ENCODE data around the gene ABCB8. TPM values are rescaled to one million over a fixed set of nuclear protein-coding genes. Genes with fewer than 3 reads are reported as not detected.
A peak's percentile ranks its signal among the peaks of the same experiment; 100 is the strongest.

The ABCB8 gene
- total and polyA plus RNA-seq, 9 of the 15 experiments (the other 6 are each of a cell fraction or from before 2014, with no cell fraction given) = 7.6 to 106 (median 36.3) TPM

DNA sequence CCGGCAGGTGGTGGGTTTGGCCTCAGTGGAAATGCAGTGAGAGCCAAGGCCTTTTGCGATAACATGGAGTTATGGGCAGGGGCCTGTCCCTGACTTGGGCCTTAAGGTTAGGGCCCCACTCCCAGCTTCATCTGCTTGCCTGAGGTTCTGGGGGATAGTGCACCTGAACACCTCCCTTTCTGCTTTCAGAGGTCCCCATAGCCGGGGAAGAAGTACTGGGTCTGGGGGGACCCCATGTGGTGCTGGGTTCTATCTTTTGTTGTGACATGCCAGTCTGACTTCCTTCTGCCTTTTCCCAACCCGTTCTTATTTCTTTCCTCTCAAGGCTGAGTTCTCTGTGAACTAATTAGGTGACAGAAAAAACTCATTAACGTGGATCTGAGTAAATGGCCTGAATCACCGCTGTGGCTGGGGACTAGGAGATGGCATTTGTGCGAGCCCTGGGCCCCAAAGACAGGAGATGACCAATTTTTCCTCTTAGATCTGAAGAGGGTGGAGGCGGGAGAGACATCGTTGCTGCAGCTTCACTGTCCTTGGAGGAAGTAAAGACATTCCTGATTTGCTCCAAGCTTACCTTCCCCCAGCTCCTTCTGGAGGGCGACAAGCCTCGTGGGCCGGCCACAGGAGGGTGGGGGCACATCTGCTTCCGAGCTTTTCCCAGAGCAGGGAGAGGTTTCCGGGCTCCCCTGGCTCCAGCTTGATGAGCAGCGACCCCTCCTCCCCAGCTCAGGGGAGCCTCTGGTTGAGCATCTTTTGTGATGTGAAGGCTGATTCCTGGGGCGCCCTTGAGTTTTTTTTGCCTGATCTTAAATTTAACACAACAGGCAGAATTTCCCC lies 60.0 kb downstream of the ABCB8 start:
- peak overlapping the region; percentile 88 for H3K4me2 ChIP-seq (ENCODE audit: insufficient read depth, low read length)
- H2AFZ ChIP-seq (ENCODE audit: low read depth, low read length) = no peak overlapping the region
- intact Hi-C loops (cut with micrococcal nuclease) = loop anchor here (10.0 kb wide), 1 partner anchor 773 kb away; no protein-coding TSS in a partner anchor
- peaks cover 9% of the 10 kb centered on the region for H3K9me1 ChIP-seq (ENCODE audit: control insufficient read depth, insufficient read depth, low read length)
- DNase-seq (ENCODE audit: extremely low read depth in 1 of 4, low spot score in 3 of 4) (peak in 1 of 4 experiments; percentile 58), FAIRE-seq (peak; percentile 63), ATAC-seq (no peak)
- in situ Hi-C loops (cut with MboI) = no loop called here
- no peaks in the 10 kb centered on the region for H3K9me3 ChIP-seq (replicated peaks; ENCODE audit: control insufficient read depth, insufficient read depth, low read depth, low read length)
- ChIA-PET POLR2A (interaction anchor here (0.6 to 1.4 kb wide), 9 partner anchors 8 to 109 kb away, joined by 3 to 5 read pairs (median 3); partner anchors contain the start of gene ABCB8), CTCF (ENCODE audit: low intra/inter-chr PET ratio) (interaction anchor here (1.7 kb wide), 1 partner anchor 22 kb away, joined by 4 read pairs; no protein-coding TSS in a partner anchor)
- peaks cover 46% of the 10 kb centered on the region for H4K20me1 ChIP-seq (replicated peaks; ENCODE audit: control insufficient read depth, insufficient read depth, low read length)
- peak overlapping the region; percentile 81 for H3K27ac ChIP-seq (ENCODE audit: extremely low read depth, low read depth, low read length)
- peaks cover 55% of the 10 kb centered on the region; the same call in 2 of the 3 replicates for H3K36me3 ChIP-seq (ENCODE audit: control insufficient read depth, insufficient read depth, low read length)
- BruUV-seq (replicated peaks) = TSS peak; percentile 34
- peaks cover 69% of the 10 kb centered on the region for H3K79me2 ChIP-seq (ENCODE audit: control insufficient read depth, insufficient read depth, low read length)
- H3K27me3 ChIP-seq (ENCODE audit: control insufficient read depth in 2 of 2, insufficient read depth in 2 of 2, low read length in 2 of 2) = no peaks in the 10 kb centered on the region
- peaks cover 41 to 70% of the 10 kb centered on the region in 2 experiments for H3K4me1 ChIP-seq (replicated peaks in 1 of 2; ENCODE audit: control insufficient read depth in 2 of 2, insufficient read depth in 2 of 2, low read length in 2 of 2)
- WGBS (ENCODE audit: insufficient coverage, low coverage, missing lambda C conversion rate) = 45% methylated on average over 16 of the region's 16 CpGs
- peak overlapping the region; percentile 67 for H3K4me3 ChIP-seq
- peak overlapping the region; percentile 84 to 98 for H3K9ac ChIP-seq (ENCODE audit: insufficient read depth in 1 of 2, low read depth in 2 of 2, low read length in 2 of 2)
- 0 out of 2 replicates have a peak, but pooled peaks have one; percentile 9 for TF ChIP-seq SRSF3 (IDR thresholded peaks at IDR 0.05; ENCODE audit: insufficient read depth, low read length)
- TF ChIP-seq ZBTB1 (CRISPR knock-in tag; IDR thresholded peaks at IDR 0.05; ENCODE audit: borderline replicate concordance, low read depth) = peak; percentile 74; the same call in 1 of the 2 replicates
- TF ChIP-seq DDX20 (tag; IDR thresholded peaks at IDR 0.05; ENCODE audit: low read depth) = no peak
- 0 out of 2 replicates have a peak, but pooled peaks have one; percentile 42 for TF ChIP-seq SMARCE1 (IDR thresholded peaks at IDR 0.05)
- TF ChIP-seq, protein P1, sequence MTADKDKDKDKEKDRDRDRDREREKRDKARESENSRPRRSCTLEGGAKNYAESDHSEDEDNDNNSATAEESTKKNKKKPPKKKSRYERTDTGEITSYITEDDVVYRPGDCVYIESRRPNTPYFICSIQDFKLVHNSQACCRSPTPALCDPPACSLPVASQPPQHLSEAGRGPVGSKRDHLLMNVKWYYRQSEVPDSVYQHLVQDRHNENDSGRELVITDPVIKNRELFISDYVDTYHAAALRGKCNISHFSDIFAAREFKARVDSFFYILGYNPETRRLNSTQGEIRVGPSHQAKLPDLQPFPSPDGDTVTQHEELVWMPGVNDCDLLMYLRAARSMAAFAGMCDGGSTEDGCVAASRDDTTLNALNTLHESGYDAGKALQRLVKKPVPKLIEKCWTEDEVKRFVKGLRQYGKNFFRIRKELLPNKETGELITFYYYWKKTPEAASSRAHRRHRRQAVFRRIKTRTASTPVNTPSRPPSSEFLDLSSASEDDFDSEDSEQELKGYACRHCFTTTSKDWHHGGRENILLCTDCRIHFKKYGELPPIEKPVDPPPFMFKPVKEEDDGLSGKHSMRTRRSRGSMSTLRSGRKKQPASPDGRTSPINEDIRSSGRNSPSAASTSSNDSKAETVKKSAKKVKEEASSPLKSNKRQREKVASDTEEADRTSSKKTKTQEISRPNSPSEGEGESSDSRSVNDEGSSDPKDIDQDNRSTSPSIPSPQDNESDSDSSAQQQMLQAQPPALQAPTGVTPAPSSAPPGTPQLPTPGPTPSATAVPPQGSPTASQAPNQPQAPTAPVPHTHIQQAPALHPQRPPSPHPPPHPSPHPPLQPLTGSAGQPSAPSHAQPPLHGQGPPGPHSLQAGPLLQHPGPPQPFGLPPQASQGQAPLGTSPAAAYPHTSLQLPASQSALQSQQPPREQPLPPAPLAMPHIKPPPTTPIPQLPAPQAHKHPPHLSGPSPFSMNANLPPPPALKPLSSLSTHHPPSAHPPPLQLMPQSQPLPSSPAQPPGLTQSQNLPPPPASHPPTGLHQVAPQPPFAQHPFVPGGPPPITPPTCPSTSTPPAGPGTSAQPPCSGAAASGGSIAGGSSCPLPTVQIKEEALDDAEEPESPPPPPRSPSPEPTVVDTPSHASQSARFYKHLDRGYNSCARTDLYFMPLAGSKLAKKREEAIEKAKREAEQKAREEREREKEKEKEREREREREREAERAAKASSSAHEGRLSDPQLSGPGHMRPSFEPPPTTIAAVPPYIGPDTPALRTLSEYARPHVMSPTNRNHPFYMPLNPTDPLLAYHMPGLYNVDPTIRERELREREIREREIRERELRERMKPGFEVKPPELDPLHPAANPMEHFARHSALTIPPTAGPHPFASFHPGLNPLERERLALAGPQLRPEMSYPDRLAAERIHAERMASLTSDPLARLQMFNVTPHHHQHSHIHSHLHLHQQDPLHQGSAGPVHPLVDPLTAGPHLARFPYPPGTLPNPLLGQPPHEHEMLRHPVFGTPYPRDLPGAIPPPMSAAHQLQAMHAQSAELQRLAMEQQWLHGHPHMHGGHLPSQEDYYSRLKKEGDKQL (CRISPR knock-in tag; IDR thresholded peaks at IDR 0.05; ENCODE audit: borderline replicate concordance) = 0 out of 2 replicates have a peak, but pooled peaks have one; percentile 29
- 0 out of 2 replicates have a peak, but pooled peaks have one; percentile 23 for TF ChIP-seq TOE1 (IDR thresholded peaks at IDR 0.05; ENCODE audit: borderline replicate concordance)
- TF ChIP-seq TOE1 (CRISPR knock-in tag; IDR thresholded peaks at IDR 0.05; ENCODE audit: borderline replicate concordance, low read depth) = no peak
- TF ChIP-seq EHMT2 (IDR thresholded peaks at IDR 0.05) = no peak
- TF ChIP-seq RBM39 (optimal IDR thresholded peaks at IDR 0.05; ENCODE audit: low read depth, low read length) = peak; percentile 33
- TF ChIP-seq LCOR (CRISPR knock-in tag; IDR thresholded peaks at IDR 0.05) = 0 out of 2 replicates have a peak, but pooled peaks have one; percentile 23
- TF ChIP-seq ZC3H4 (CRISPR knock-in tag; IDR thresholded peaks at IDR 0.05; ENCODE audit: borderline replicate concordance) = 0 out of 2 replicates have a peak, but pooled peaks have one; percentile 53
- no peak for TF ChIP-seq ZNF830 (CRISPR knock-in tag; IDR thresholded peaks at IDR 0.05)
- TF ChIP-seq, protein P2, sequence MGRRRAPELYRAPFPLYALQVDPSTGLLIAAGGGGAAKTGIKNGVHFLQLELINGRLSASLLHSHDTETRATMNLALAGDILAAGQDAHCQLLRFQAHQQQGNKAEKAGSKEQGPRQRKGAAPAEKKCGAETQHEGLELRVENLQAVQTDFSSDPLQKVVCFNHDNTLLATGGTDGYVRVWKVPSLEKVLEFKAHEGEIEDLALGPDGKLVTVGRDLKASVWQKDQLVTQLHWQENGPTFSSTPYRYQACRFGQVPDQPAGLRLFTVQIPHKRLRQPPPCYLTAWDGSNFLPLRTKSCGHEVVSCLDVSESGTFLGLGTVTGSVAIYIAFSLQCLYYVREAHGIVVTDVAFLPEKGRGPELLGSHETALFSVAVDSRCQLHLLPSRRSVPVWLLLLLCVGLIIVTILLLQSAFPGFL (CRISPR knock-in tag; IDR thresholded peaks at IDR 0.05) = 0 out of 2 replicates have a peak, but pooled peaks have one; percentile 75
- TF ChIP-seq KLF1 (tag; IDR thresholded peaks at IDR 0.05) = no peak

Data from K562 (cell line).